Stimulated activated CD4-positive, alpha-beta T cell treated with anti-CD3 and anti-CD28 coated beads, Interleukin-2, amount 100 ng/mL, for 24 hours (primary cell): ENCODE data around the gene CFAP299.
"Not testable (repeated sequence)": the region's sequence is repeated elsewhere in the genome, so short reads cannot be mapped to it uniquely, and the experiment has no call there.

Experiments
- DNase-seq, 2 donors: peaks; one replicate each; pipeline ENCODE4 v3.0.0-alpha.2; 2020

The CFAP299 gene

GRCh38 chr4:80749558-80749957 is 414.0 kb downstream of the CFAP299 start:
- DNase-seq: not testable (repeated sequence)

- no peak for DNase-seq
Observed at GRCh38 chr4:80751200-80751599, 415.7 kb downstream of the CFAP299 start.

GRCh38 chr4:80767944-80768343 is 432.4 kb downstream of the CFAP299 start:
- DNase-seq: no peak

GRCh38 chr4:80776168-80776567 is 440.6 kb downstream of the CFAP299 start:
- DNase-seq: no peak

GRCh38 chr4:80781431-80781830 is 445.9 kb downstream of the CFAP299 start:
- DNase-seq: no peak

- DNase-seq: no peak
Observed at GRCh38 chr4:80787306-80787705, 451.8 kb downstream of the CFAP299 start.

GRCh38 chr4:80788798-80789197 is 453.3 kb downstream of the CFAP299 start:
- no peak for DNase-seq

GRCh38 chr4:80790152-80790551 is 454.6 kb downstream of the CFAP299 start:
- DNase-seq: no peak

GRCh38 chr4:80793660-80794059 is 458.1 kb downstream of the CFAP299 start:
- not testable (repeated sequence) for DNase-seq

DNA sequence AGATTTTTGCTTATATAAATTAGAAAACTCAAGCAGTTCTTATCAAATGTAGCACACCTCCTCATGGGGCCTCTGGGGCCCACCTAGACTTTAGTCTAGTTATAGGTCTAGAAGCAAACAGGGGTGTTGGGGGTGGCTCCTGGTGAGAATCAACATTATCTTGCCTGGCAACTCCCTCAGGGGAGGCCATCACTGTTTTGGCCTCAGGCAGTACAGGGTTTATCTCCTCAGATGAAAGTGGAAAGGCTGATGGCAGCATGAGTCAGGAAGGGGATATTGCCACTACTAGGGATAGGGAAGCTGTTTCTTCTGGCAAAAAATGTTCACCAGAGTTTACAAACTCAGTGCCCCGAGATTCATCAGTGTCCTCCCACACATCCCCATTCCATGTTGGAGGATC is 462.6 kb downstream of the CFAP299 start:
- DNase-seq: no peak

DNA sequence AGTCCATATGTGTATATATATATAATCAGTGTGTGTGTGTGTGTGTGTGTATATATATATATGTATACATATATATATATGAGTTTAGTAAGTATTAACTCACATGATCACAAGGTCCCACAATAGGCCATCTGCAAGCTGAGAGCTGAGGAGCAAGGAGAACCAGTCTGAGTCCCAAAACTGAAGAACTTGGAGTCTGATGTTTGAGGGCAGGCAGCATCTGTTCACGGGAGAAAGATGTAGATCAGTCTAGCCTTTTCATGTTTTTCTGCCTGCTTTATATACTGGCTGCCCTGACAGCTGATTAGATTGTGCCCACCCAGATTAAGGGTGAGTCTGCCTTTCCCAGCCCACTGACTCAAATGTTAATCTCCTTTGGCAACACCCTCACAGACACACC is 465.2 kb downstream of the CFAP299 start:
- DNase-seq: not testable (repeated sequence)

GRCh38 chr4:80803337-80803736 is 467.8 kb downstream of the CFAP299 start:
- DNase-seq: no peak

- no peak for DNase-seq
Observed at GRCh38 chr4:80806472-80806871, 470.9 kb downstream of the CFAP299 start.

DNA sequence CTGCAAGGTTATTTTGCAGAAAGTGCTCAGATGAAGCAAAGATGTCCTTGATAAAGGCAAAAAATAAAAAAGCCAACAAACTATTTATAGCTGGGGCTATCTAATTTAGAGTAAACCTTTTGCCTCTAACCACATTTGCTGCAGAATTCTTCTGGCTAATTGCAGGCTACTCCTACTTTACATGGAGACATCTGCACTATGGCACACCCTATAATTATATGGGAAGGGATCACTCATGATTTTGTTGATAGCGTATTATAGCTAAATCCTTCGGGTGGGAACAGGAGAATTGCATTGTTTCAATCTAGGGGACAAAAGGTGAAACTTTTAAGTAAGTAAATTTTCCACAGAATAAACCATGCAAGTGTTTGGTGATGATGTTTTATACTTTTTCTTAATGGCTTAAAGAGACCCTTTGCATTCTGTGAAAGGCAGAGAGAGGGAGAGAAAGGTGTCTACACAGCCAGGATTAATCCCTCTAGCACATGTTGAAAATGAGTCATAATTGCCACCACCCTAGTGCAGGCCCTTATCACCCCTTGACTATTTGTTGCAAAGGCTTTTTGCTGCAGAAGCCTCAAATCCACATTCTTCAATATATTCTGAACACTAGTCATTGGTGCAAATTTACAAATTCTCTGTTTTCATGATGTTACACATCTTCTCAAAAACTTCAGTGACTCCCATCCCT is 473.7 kb downstream of the CFAP299 start:
- DNase-seq: no peak

DNA sequence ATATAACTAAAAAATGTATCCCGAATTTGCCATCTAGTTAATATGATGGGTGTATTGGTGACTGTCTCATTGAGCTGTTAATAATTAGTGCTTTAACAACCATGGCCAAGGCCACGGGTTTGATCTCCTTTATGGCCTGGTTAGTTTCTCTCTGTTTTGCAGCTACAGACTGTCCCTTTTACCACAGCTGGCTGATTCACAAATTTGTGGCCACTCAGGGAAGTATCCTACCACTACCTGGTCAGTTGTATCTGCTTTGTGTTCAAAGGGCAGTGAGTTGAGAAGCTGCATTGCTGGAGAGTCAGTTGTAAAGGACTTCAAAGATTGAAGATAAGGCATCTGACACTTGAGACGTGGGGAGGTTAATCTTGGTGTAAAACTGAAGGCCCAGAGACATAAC is 475.9 kb downstream of the CFAP299 start:
- no peak for DNase-seq

DNA sequence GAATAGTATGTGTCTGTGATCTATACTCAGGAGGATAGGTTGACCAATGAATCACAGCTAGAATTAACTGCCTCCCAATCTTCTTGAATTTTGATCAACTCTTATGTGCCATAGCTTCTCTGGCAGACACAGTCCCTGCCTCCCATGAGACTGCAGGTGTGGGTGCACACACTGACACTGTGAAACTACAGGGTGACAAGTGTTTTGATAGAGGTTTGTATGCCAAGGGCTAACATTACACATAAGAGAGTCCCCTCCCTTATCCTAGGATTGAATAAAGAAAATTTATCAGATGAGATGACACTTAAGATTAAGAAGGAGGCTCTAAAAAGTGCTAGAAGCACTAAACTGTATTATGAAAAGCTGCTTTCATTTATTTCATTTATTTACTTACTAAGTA is 476.6 kb downstream of the CFAP299 start:
- no peak for DNase-seq

- no peak for DNase-seq
Observed at GRCh38 chr4:80814266-80814665, 478.7 kb downstream of the CFAP299 start.

- DNase-seq: no peak
Observed at GRCh38 chr4:80831383-80832361, 496.1 kb downstream of the CFAP299 start.

- DNase-seq: no peak
Observed at GRCh38 chr4:80839281-80839680, 503.8 kb downstream of the CFAP299 start.

- no peak for DNase-seq
Observed at GRCh38 chr4:80839792-80840191, 504.3 kb downstream of the CFAP299 start.

GRCh38 chr4:80840396-80840795 is 504.9 kb downstream of the CFAP299 start:
- no peak for DNase-seq

- no peak for DNase-seq
Observed at GRCh38 chr4:80841587-80842281, 506.2 kb downstream of the CFAP299 start.

DNA sequence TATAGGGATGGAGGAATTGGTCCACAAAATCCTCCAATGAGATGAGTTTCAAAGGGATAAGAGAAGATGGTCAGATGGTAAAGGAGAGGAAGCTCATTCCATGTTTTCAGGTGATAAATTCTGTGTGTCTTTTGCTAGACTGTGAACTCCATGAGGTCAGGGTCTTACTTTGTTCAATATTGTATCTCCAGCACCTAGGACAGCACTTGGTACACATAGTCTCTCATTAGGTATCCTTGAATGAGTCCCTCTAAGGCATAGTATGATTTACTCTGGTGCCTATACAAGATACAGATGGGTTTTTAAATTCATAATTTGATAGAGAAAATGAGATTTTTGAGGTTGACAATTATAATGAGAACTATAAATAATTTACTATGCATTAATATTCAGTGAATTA is 510.7 kb downstream of the CFAP299 start:
- DNase-seq: no peak
